Tibial artery (tissue), 4 donors: ENCODE results near the gene ARHGAP40.

Source experiments
- DNase-seq, 2 donors: peaks; one replicate each; pipeline ENCODE4 v3.0.0-alpha.2; 2019
- H3K27ac ChIP-seq, 2 donors: fragments of 200-600 bp; sonication (generic) in 1 of 2; 1 replicate in 1 of 2; 2 replicates in 1 of 2; pipeline ENCODE4 v1.5.1; 2018 to 2019; ENCODE audit warnings: mild to moderate bottlenecking in 1 of 2
- H3K27me3 ChIP-seq, 2 donors: fragments of 200-600 bp; sonication (generic) in 1 of 2; one replicate each; pipeline versions ENCODE4 v1.5.1 to v1.6.0; 2016 to 2019
- H3K36me3 ChIP-seq, 3 donors: fragments of 200-600 bp; sonication (generic) in 2 of 3; one replicate each; pipeline ENCODE4 v1.5.1; 2016 to 2019; ENCODE audit warnings: mild to moderate bottlenecking in 2 of 3
- H3K4me1 ChIP-seq, 4 donors: fragments of 200-600 bp; sonication (generic) in 2 of 4; 1 replicate in 3 of 4; 2 replicates in 1 of 4; pipeline ENCODE4 v1.5.1; 2016 to 2019
- H3K4me3 ChIP-seq, 2 donors: fragments of 200-600 bp; sonication (generic) in 1 of 2; 1 replicate in 1 of 2; 2 replicates in 1 of 2; pipeline ENCODE4 v1.5.1; 2018 to 2019; ENCODE audit warnings: mild to moderate bottlenecking in 2 of 2
- H3K9me3 ChIP-seq, 3 donors: fragments of 200-600 bp; sonication (generic) in 1 of 3; one replicate each; pipeline ENCODE4 v1.5.1; 2016 to 2019
- CTCF ChIP-seq, 2 experiments: fragments of 200-600 bp in 1 of 2; fragments of 450-650 bp in 1 of 2; IDR thresholded peaks; one replicate each; pipeline ENCODE4 v1.5.1; 2017 to 2019; ENCODE audit warnings: antibody characterized with exemption in 2 of 2, mild to moderate bottlenecking in 1 of 2, moderate library complexity in 1 of 2
- intact Hi-C: fragments of 100-400 bp; cut with DNase I; formaldehyde crosslinking; loops from one replicate; pipeline ENCODE4 v1.15.0; 2023; ENCODE audit warnings: low total_unique reads

ARHGAP40 gene

GRCh38 chr20:38630727-38631126 lies 29.1 kb downstream of the ARHGAP40 start:
- Histone ChIP-seq H3K27ac (no peak overlapping the region), H3K27me3 (peaks cover 0 to 25% of the 10 kb centered on the region in 2 donors), H3K4me3 (no peak overlapping the region), H3K36me3 (no peaks in the 10 kb centered on the region), H3K4me1 (peaks cover 0 to 4% (median 0%) of the 10 kb centered on the region in 4 donors), H3K9me3 (no peaks in the 10 kb centered on the region)
- no peak for TF ChIP-seq CTCF (IDR thresholded peaks at IDR 0.05)
- intact Hi-C loops: no loop called here
- DNase-seq: no peak

GRCh38 chr20:38631155-38632022 lies 29.8 kb downstream of the ARHGAP40 start:
- peaks cover 0 to 4% (median 0%) of the 10 kb centered on the region in 4 donors for H3K4me1 ChIP-seq
- no peaks in the 10 kb centered on the region for H3K36me3 ChIP-seq
- no peak for DNase-seq
- intact Hi-C loops: no loop called here
- H3K27ac ChIP-seq: no peak overlapping the region
- no peaks in the 10 kb centered on the region for H3K9me3 ChIP-seq
- peaks cover 0 to 28% of the 10 kb centered on the region in 2 donors for H3K27me3 ChIP-seq
- H3K4me3 ChIP-seq: no peak overlapping the region
- TF ChIP-seq CTCF (IDR thresholded peaks at IDR 0.05): no peak

GRCh38 chr20:38633577-38634093 lies 32.0 kb downstream of the ARHGAP40 start:
- H3K4me1 ChIP-seq: peaks cover 0 to 4% (median 0%) of the 10 kb centered on the region in 4 donors
- TF ChIP-seq CTCF (IDR thresholded peaks at IDR 0.05): peak; percentile 56 to 79
- H3K9me3 ChIP-seq: no peaks in the 10 kb centered on the region
- no peaks in the 10 kb centered on the region for H3K36me3 ChIP-seq
- H3K4me3 ChIP-seq: no peak overlapping the region
- intact Hi-C loops: no loop called here
- no peak for DNase-seq
- no peak overlapping the region for H3K27ac ChIP-seq
- peaks cover 0 to 28% of the 10 kb centered on the region in 2 donors for H3K27me3 ChIP-seq

GRCh38 chr20:38635721-38636288 lies 34.2 kb downstream of the ARHGAP40 start:
- H3K27me3 ChIP-seq: peaks cover 0 to 28% of the 10 kb centered on the region in 2 donors

GRCh38 chr20:38640521-38640920 lies 38.9 kb downstream of the ARHGAP40 start:
- H3K9me3 ChIP-seq: no peaks in the 10 kb centered on the region
- H3K36me3 ChIP-seq: no peaks in the 10 kb centered on the region
- no peak for DNase-seq
- peaks cover 0 to 46% of the 10 kb centered on the region in 2 donors for H3K27me3 ChIP-seq
- no peak overlapping the region for H3K27ac ChIP-seq
- no peaks in the 10 kb centered on the region for H3K4me1 ChIP-seq
- no peak overlapping the region for H3K4me3 ChIP-seq
- intact Hi-C loops: no loop called here
- TF ChIP-seq CTCF (IDR thresholded peaks at IDR 0.05): no peak

More at GRCh38 chr20:38635721-38636288, 34.2 kb downstream of the ARHGAP40 start:
- Histone ChIP-seq H3K9me3 (no peaks in the 10 kb centered on the region), H3K36me3 (no peaks in the 10 kb centered on the region), H3K4me3 (no peak overlapping the region), H3K27ac (no peak overlapping the region), H3K4me1 (peaks cover 0 to 4% (median 0%) of the 10 kb centered on the region in 4 donors)
- no peak for DNase-seq
- intact Hi-C loops: loop anchor here (5.0 kb wide), 1 partner anchor 49 kb away; no protein-coding TSS in a partner anchor
- no peak for TF ChIP-seq CTCF (IDR thresholded peaks at IDR 0.05)
